Trophoblast cell (in vitro differentiated cells and primary cell): Measurements from ENCODE around the gene CAND2.

Experiments used
- DNase-seq, 2 donors: peaks; one replicate each; pipeline ENCODE4 v3.0.0-alpha.2; 2016
- H2AFZ ChIP-seq: 2 replicates; pipeline ENCODE4 v1.6.1; 2013; ENCODE audit warnings: low read length, moderate library complexity, mild to moderate bottlenecking; ENCODE audit not compliant: insufficient read depth, poor library complexity
- H2AK5ac ChIP-seq: 2 replicates; pipeline ENCODE4 v1.6.1; 2013; ENCODE audit warnings: mild to moderate bottlenecking, low read length
- H2BK120ac ChIP-seq: 2 replicates; pipeline ENCODE4 v1.6.1; 2013; ENCODE audit warnings: low read length, mild to moderate bottlenecking, moderate library complexity; ENCODE audit not compliant: insufficient read depth, poor library complexity
- H2BK12ac ChIP-seq: 2 replicates; pipeline ENCODE4 v1.6.1; 2013; ENCODE audit warnings: mild to moderate bottlenecking, low read length, moderate library complexity
- H2BK5ac ChIP-seq: 2 replicates; pipeline ENCODE4 v1.6.1; 2013; ENCODE audit warnings: low read length, low read depth, moderate library complexity, mild to moderate bottlenecking; ENCODE audit not compliant: poor library complexity
- H3K14ac ChIP-seq: 2 replicates; pipeline ENCODE4 v1.6.1; 2013; ENCODE audit warnings: mild to moderate bottlenecking, low read length
- H3K18ac ChIP-seq: 2 replicates; pipeline ENCODE4 v1.6.1; 2013; ENCODE audit warnings: mild to moderate bottlenecking, low read length
- H3K23ac ChIP-seq: 2 replicates; pipeline ENCODE4 v1.6.1; 2013; ENCODE audit warnings: low read length
- H3K27ac ChIP-seq: 2 replicates; pipeline ENCODE4 v1.5.1; 2013; ENCODE audit warnings: low read depth, mild to moderate bottlenecking, inconsistent platforms, low read length, moderate library complexity
- H3K27me3 ChIP-seq: 2 replicates; pipeline ENCODE4 v1.6.1; 2013; ENCODE audit warnings: inconsistent platforms, mild to moderate bottlenecking, low read length, moderate library complexity; ENCODE audit not compliant: insufficient read depth
- H3K36me3 ChIP-seq, 2 experiments: 1 replicate in 1 of 2; 2 replicates in 1 of 2; pipeline ENCODE4 v1.6.1; 2013; ENCODE audit warnings: low read length in 2 of 2, mild to moderate bottlenecking in 2 of 2, moderate library complexity in 1 of 2; ENCODE audit not compliant: insufficient read depth in 2 of 2, control insufficient read depth in 1 of 2
- H3K4ac ChIP-seq: 2 replicates; pipeline ENCODE4 v1.6.1; 2013; ENCODE audit warnings: low read depth, mild to moderate bottlenecking, low read length, moderate library complexity
- H3K4me1 ChIP-seq, 2 experiments: 1 replicate in 1 of 2; 2 replicates in 1 of 2; pipeline ENCODE4 v1.6.1; 2013; ENCODE audit warnings: low read length in 2 of 2, mild to moderate bottlenecking in 2 of 2, moderate library complexity in 1 of 2; ENCODE audit not compliant: insufficient read depth in 2 of 2, control insufficient read depth in 1 of 2
- H3K4me2 ChIP-seq: 2 replicates; pipeline ENCODE4 v1.6.1; 2013; ENCODE audit warnings: inconsistent platforms, mild to moderate bottlenecking, low read length, moderate library complexity
- H3K4me3 ChIP-seq: 2 replicates; pipeline ENCODE4 v1.5.1; 2013; ENCODE audit warnings: mild to moderate bottlenecking, low read depth, low read length, inconsistent platforms
- H3K79me1 ChIP-seq: one replicate; pipeline ENCODE4 v1.6.1; 2013; ENCODE audit warnings: low read length
- H3K79me2 ChIP-seq: 2 replicates; pipeline ENCODE4 v1.6.1; 2013; ENCODE audit warnings: low read length, mild to moderate bottlenecking; ENCODE audit not compliant: control insufficient read depth, insufficient read depth, poor library complexity
- H3K9ac ChIP-seq: 2 replicates; pipeline ENCODE4 v1.6.1; 2013; ENCODE audit warnings: mild to moderate bottlenecking, low read length
- H3K9me3 ChIP-seq: 2 replicates; pipeline ENCODE4 v1.6.1; 2013; ENCODE audit warnings: low read depth, mild to moderate bottlenecking, control low read depth, inconsistent platforms, low read length; ENCODE audit not compliant: insufficient read depth
- H4K12ac ChIP-seq: 2 replicates; pipeline ENCODE4 v1.6.1; 2013; ENCODE audit warnings: low read depth, mild to moderate bottlenecking, low read length, moderate library complexity
- H4K8ac ChIP-seq: 2 replicates; pipeline ENCODE4 v1.6.1; 2013; ENCODE audit warnings: low read depth, mild to moderate bottlenecking, low read length, moderate library complexity
- H4K91ac ChIP-seq: one replicate; pipeline ENCODE4 v1.6.1; 2013; ENCODE audit warnings: low read depth, mild to moderate bottlenecking, low read length, moderate library complexity
- WGBS: extraction: QIAGEN DNeasy Blood & Tissue Kit; methylation state at CpG from one replicate; pipeline ENCODE4 v1.1.7; 2013; ENCODE audit warnings: missing lambda C conversion rate; ENCODE audit not compliant: insufficient read length, insufficient coverage; ENCODE audit errors: extremely low coverage; 5-methylcytosine and 5-hydroxymethylcytosine counted together

CAND2 gene

DNA sequence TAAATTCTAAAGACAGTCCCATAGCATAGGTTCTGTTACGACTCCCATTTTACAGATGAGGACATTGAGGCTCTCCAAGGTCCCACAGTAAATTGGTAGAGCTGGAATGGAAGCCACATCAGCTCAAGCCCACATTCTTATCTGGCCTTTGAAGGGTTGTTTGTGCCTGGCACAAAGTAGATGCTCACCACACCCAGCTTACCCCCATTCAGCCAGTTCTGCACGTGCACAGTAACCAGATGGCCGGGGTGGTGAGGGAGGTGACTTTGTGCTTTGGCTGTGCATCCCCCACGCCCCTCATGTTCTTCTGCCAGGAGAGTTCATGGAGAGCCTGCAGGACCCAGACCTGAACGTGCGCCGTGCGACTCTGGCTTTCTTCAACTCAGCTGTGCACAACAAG lies 28.7 kb downstream of the CAND2 start:
- Histone ChIP-seq H3K14ac (no peak overlapping the region), H2BK120ac (no peak overlapping the region), H4K12ac (no peak overlapping the region), H3K79me2 (no peaks in the 10 kb centered on the region), H3K4me1 (no peaks in the 10 kb centered on the region), H3K9me3 (no peaks in the 10 kb centered on the region), H3K23ac (no peak overlapping the region), H3K27me3 (no peaks in the 10 kb centered on the region), H3K18ac (no peak overlapping the region), H3K4me2 (no peak overlapping the region), H3K9ac (no peak overlapping the region), H4K8ac (no peak overlapping the region), H3K4ac (no peak overlapping the region), H3K79me1 (no peaks in the 10 kb centered on the region), H4K91ac (no peak overlapping the region), H2AK5ac (no peak overlapping the region), H3K27ac (no peak overlapping the region), H2BK12ac (no peak overlapping the region), H3K36me3 (peaks cover 0 to 2% of the 10 kb centered on the region in 2 experiments), H2BK5ac (no peak overlapping the region), H3K4me3 (no peak overlapping the region), H2AFZ (no peak overlapping the region)
- WGBS = no CpG with 5 or more reads among the region's 8 CpGs
- DNase-seq = no peak

- no peak overlapping the region for H3K14ac ChIP-seq
- no peak for DNase-seq
- H3K79me2 ChIP-seq = no peaks in the 10 kb centered on the region
- no peak overlapping the region for H3K4me2 ChIP-seq
- H3K4me3 ChIP-seq = no peak overlapping the region
- no peak overlapping the region for H3K18ac ChIP-seq
- no CpG with 5 or more reads among the region's 4 CpGs for WGBS
- H2BK5ac ChIP-seq = no peak overlapping the region
- no peak overlapping the region for H2BK12ac ChIP-seq
- H4K8ac ChIP-seq = no peak overlapping the region
- H3K36me3 ChIP-seq = peaks cover 15 to 25% of the 10 kb centered on the region in 2 experiments
- no peak overlapping the region for H2AK5ac ChIP-seq
- H3K4ac ChIP-seq = no peak overlapping the region
- no peak overlapping the region for H4K91ac ChIP-seq
- no peak overlapping the region for H3K27ac ChIP-seq
- H2AFZ ChIP-seq = no peak overlapping the region
- H3K9me3 ChIP-seq = no peaks in the 10 kb centered on the region
- no peaks in the 10 kb centered on the region for H3K79me1 ChIP-seq
- no peaks in the 10 kb centered on the region for H3K4me1 ChIP-seq
- H4K12ac ChIP-seq = no peak overlapping the region
- H3K9ac ChIP-seq = no peak overlapping the region
- H2BK120ac ChIP-seq = no peak overlapping the region
- H3K27me3 ChIP-seq = no peaks in the 10 kb centered on the region
- no peak overlapping the region for H3K23ac ChIP-seq
These were observed 32.3 kb downstream of the CAND2 start for GRCh38 chr3:12828751-12829150.

DNA sequence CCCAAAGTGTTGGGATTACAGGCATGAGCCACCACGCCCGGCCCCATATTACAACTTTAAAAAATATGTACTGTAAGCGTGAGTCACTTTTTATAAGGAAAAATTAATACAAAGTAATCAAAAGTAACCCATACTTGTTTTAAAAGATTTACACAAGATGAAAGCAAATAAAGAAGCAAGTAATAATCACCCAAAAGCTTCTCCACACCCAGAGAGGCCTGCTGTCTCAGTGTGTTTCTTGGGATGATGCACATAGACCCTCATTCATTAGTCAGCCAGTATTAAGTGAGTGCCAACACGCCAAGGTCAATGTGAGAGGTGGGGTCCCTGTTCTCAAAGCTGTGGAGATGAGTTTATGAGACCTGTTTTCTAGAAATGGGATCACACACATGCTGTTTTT lies 32.9 kb downstream of the CAND2 start:
- no peak overlapping the region for H3K23ac ChIP-seq
- H3K4me2 ChIP-seq = no peak overlapping the region
- no peaks in the 10 kb centered on the region for H3K79me1 ChIP-seq
- no peaks in the 10 kb centered on the region for H3K4me1 ChIP-seq
- no peak overlapping the region for H2BK120ac ChIP-seq
- DNase-seq = no peak
- no peak overlapping the region for H4K91ac ChIP-seq
- H4K12ac ChIP-seq = no peak overlapping the region
- no peak overlapping the region for H3K18ac ChIP-seq
- H3K14ac ChIP-seq = no peak overlapping the region
- peaks cover 19 to 30% of the 10 kb centered on the region in 2 experiments for H3K36me3 ChIP-seq
- H3K4me3 ChIP-seq = no peak overlapping the region
- H2AFZ ChIP-seq = no peak overlapping the region
- H2BK5ac ChIP-seq = no peak overlapping the region
- H2AK5ac ChIP-seq = no peak overlapping the region
- H3K4ac ChIP-seq = no peak overlapping the region
- H3K79me2 ChIP-seq = no peaks in the 10 kb centered on the region
- WGBS = no CpG with 5 or more reads among the region's 4 CpGs
- H3K9ac ChIP-seq = no peak overlapping the region
- H3K27ac ChIP-seq = no peak overlapping the region
- no peaks in the 10 kb centered on the region for H3K27me3 ChIP-seq
- H3K9me3 ChIP-seq = no peaks in the 10 kb centered on the region
- H2BK12ac ChIP-seq = no peak overlapping the region
- H4K8ac ChIP-seq = no peak overlapping the region

- H3K14ac ChIP-seq = no peak overlapping the region
- no peak overlapping the region for H3K18ac ChIP-seq
- H3K36me3 ChIP-seq = peaks cover 21 to 38% of the 10 kb centered on the region in 2 experiments
- no CpG with 5 or more reads among the region's 17 CpGs for WGBS
- DNase-seq = no peak
- H4K91ac ChIP-seq = no peak overlapping the region
- no peak overlapping the region for H3K4ac ChIP-seq
- H4K8ac ChIP-seq = no peak overlapping the region
- H3K27me3 ChIP-seq = no peaks in the 10 kb centered on the region
- no peaks in the 10 kb centered on the region for H3K79me2 ChIP-seq
- H2BK120ac ChIP-seq = no peak overlapping the region
- H3K9ac ChIP-seq = no peak overlapping the region
- no peaks in the 10 kb centered on the region for H3K4me1 ChIP-seq
- H3K27ac ChIP-seq = no peak overlapping the region
- no peak overlapping the region for H2BK5ac ChIP-seq
- no peak overlapping the region for H4K12ac ChIP-seq
- H2AK5ac ChIP-seq = no peak overlapping the region
- H3K4me2 ChIP-seq = no peak overlapping the region
- H3K23ac ChIP-seq = no peak overlapping the region
- H2BK12ac ChIP-seq = no peak overlapping the region
- H3K4me3 ChIP-seq = no peak overlapping the region
- no peaks in the 10 kb centered on the region for H3K79me1 ChIP-seq
- no peaks in the 10 kb centered on the region for H3K9me3 ChIP-seq
- no peak overlapping the region for H2AFZ ChIP-seq
These were observed 33.7 kb downstream of the CAND2 start for GRCh38 chr3:12829886-12830784.
